ENCODE results near the gene SLC1A1.

SLC1A1 gene

DNA sequence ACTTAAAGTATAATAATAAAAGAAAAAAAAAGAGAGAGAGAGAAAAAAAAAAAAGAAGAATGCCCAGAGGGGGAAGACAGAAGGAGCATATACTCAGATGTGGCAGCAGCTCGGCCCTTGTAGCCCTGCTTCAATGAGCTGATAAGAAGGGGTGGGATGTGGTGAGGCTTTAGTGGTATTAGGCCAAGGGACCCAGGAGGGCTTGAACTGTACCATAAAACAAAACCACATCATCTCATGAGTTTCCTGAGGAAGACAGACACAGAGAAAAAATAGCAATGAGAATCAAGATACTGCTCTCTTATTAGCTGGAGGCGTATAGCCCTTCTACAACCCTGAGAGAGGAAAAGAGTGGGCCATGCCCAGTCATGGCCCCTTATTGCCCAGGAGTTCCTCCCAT lies 72.8 kb downstream of the SLC1A1 start:
- TF ChIP-seq CTCF (IDR thresholded peaks at IDR 0.05; ENCODE audit: low read depth, low read length, missing control alignments) = no peak
- H3K4me3 ChIP-seq (replicated peaks; ENCODE audit: low read depth, low read length) = no peak overlapping the region
- no peak for DNase-seq (ENCODE audit: extremely low read depth, low read depth)

DNA sequence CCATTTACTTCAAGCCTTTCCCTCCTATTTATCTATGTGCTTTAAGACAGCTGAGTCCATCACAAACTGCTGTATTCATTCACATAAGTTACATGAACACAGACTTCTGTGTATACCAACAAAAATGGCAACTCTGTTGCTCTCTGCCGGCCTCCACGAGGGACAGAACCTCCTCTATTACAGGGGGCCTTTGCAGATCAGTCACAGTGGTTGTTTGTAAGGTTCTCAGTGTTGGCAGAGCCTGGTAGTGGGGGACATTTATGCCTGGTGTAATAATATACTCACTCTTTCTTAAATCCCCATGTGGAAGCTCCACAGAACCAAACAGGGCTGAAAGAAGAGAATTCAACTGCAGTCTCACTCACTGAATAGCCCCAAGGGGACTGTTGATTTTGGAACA lies 76.5 kb downstream of the SLC1A1 start:
- no peak overlapping the region for H3K4me3 ChIP-seq (replicated peaks; ENCODE audit: low read depth, low read length)
- no peak for TF ChIP-seq CTCF (IDR thresholded peaks at IDR 0.05; ENCODE audit: low read depth, low read length, missing control alignments)
- no peak for DNase-seq (ENCODE audit: extremely low read depth, low read depth)

DNA sequence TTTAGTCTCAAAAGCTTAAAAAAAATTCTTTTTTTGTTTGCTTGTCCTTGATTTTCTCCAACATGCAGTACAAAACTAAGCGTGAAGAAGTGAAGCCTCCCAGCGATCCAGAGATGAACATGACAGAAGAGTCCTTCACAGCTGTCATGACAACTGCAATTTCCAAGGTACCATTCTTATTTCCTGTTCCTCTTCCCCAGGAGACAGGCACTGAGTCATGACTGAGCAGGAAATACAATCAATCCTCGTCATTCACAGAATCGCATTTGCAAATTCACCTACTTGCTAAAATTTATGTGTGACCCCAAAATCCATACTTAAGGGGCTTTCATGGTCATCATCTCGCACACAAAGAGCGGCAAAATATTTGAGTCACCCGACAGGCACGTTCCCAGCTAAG lies 77.3 kb downstream of the SLC1A1 start:
- no peak for DNase-seq (ENCODE audit: extremely low read depth, low read depth)
- H3K4me3 ChIP-seq (replicated peaks; ENCODE audit: low read depth, low read length) = no peak overlapping the region
- no peak for TF ChIP-seq CTCF (IDR thresholded peaks at IDR 0.05; ENCODE audit: low read depth, low read length, missing control alignments)

DNA sequence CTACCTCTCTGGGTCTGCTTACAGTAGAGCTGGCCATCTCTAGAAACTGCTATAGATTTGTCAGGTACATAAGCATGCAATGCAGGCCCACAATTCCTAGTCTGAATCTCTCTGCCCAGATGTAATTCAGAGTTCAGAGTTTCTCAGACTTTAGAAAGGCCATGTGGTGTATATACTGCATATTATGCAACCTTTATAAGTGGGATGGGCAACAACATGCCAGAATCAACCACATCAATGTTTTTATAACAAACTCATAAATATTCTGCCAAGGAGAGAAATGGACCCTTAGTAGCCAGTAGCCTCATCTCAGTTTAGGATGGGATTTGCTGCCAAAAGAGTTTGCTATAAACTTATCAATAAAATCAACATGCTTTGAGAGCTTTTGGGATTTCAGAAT lies 78.8 kb downstream of the SLC1A1 start:
- no peak for TF ChIP-seq CTCF (IDR thresholded peaks at IDR 0.05; ENCODE audit: low read depth, low read length, missing control alignments)
- H3K4me3 ChIP-seq (replicated peaks; ENCODE audit: low read depth, low read length) = no peak overlapping the region
- no peak for DNase-seq (ENCODE audit: extremely low read depth, low read depth)

- no peak for DNase-seq (ENCODE audit: extremely low read depth, low read depth)
- H3K4me3 ChIP-seq (replicated peaks; ENCODE audit: low read depth, low read length) = no peak overlapping the region
- no peak for TF ChIP-seq CTCF (IDR thresholded peaks at IDR 0.05; ENCODE audit: low read depth, low read length, missing control alignments)
Observed at GRCh38 chr9:4572184-4572826, 82.0 kb downstream of the SLC1A1 start.

- no peak for TF ChIP-seq CTCF (IDR thresholded peaks at IDR 0.05; ENCODE audit: low read depth, low read length, missing control alignments)
- DNase-seq (ENCODE audit: extremely low read depth, low read depth) = no peak
- H3K4me3 ChIP-seq (replicated peaks; ENCODE audit: low read depth, low read length) = no peak overlapping the region
Observed at GRCh38 chr9:4573176-4573575, 82.9 kb downstream of the SLC1A1 start.

Data from HFF-Myc (cell line).